Prostate gland (tissue), 2 donors: ENCODE results near the gene OVCH1. TPM values are rescaled to one million over a fixed set of nuclear protein-coding genes. Genes with fewer than 3 reads are reported as not detected.

Source experiments
- DNase-seq: peaks from one replicate; pipeline ENCODE4 v3.0.0-alpha.2; 2019; ENCODE audit warnings: low spot score
- H3K27ac ChIP-seq, 2 donors: fragments of 200-600 bp; sonication (generic); 2 replicates each; pipeline ENCODE4 v1.5.1; 2017 to 2019
- H3K27me3 ChIP-seq: fragments of 200-600 bp; sonication (generic); replicated peaks from 2 replicates; pipeline ENCODE4 v1.5.1; 2019; ENCODE audit not compliant: insufficient read depth
- H3K36me3 ChIP-seq, 2 donors: fragments of 200-600 bp; sonication (generic); 1 replicate in 1 of 2; 2 replicates in 1 of 2; pipeline versions ENCODE4 v1.5.1 to v1.8.1; 2017 to 2019
- H3K4me1 ChIP-seq: fragments of 200-600 bp; sonication (generic); replicated peaks from 2 replicates; pipeline ENCODE4 v1.5.1; 2019
- H3K4me3 ChIP-seq, 2 donors: fragments of 200-600 bp; sonication (generic); 2 replicates each; pipeline ENCODE4 v1.5.1; 2017 to 2019
- H3K9me3 ChIP-seq: fragments of 200-600 bp; sonication (generic); 2 replicates; pipeline ENCODE4 v1.5.1; 2017
- CTCF ChIP-seq, 4 experiments: fragments of 200-600 bp in 2 of 4; fragments of 450-650 bp in 2 of 4; sonication (generic) in 2 of 4; IDR thresholded peaks; 1 replicate in 3 of 4; 2 replicates in 1 of 4; pipeline ENCODE4 v1.5.1; 2016 to 2019; ENCODE audit warnings: antibody characterized with exemption in 4 of 4, mild to moderate bottlenecking in 2 of 4, moderate library complexity in 2 of 4
- POLR2A ChIP-seq: fragments of 450-650 bp; IDR thresholded peaks from one replicate; pipeline ENCODE4 v1.6.1; 2016; ENCODE audit warnings: antibody characterized with exemption, mild to moderate bottlenecking
- POLR2AphosphoS5 ChIP-seq: sonication (generic); formaldehyde crosslinking; IDR thresholded peaks from one replicate; pipeline ENCODE4 v1.6.1; 2017; ENCODE audit warnings: antibody characterized with exemption
- WGBS: methylation state at CpG from one replicate; pipeline ENCODE4 v1.1.5; 2018; 5-methylcytosine and 5-hydroxymethylcytosine counted together
- intact Hi-C: fragments of 100-400 bp; cut with DNase I; formaldehyde crosslinking; loops from one replicate; pipeline ENCODE4 v1.14.2; 2022
- total RNA-seq, 2 donors: library from RNA; depleted of rRNA; stranded (reverse); fragments of >200 nt; gene quantifications; one replicate each; pipeline ENCODE4 v1.1.0, GENCODE V29; 2016

Gene OVCH1
- total RNA-seq = not detected

- Histone ChIP-seq H3K4me1 (no peaks in the 10 kb centered on the region), H3K4me3 (no peak within 1 kb of the TSS), H3K27ac (no peak within 1 kb of the TSS), H3K27me3 (no peaks in the 10 kb centered on the region), H3K36me3 (no peaks in the 10 kb centered on the region), H3K9me3 (no peaks in the 10 kb centered on the region)
- no peak for DNase-seq
- WGBS = 97% methylated on average over 18 of the region's 18 CpGs
- TF ChIP-seq POLR2A (no peak), CTCF (IDR thresholded peaks at IDR 0.05) (no peak), POLR2AphosphoS5 (no peak)
- intact Hi-C loops = no loop called here
Measured at GRCh38 chr12:29497588-29497987, at the start of gene OVCH1. Gene OVCH1, minus strand, starts transcription at chr12:29497686. Its CDS starts 0 bp downstream, at chr12:29497686.

GRCh38 chr12:29547151-29547632, 49.7 kb upstream of the OVCH1 start:
- no peak overlapping the region for H3K4me3 ChIP-seq
- no peak for DNase-seq
- H3K27ac ChIP-seq = no peak overlapping the region
- H3K27me3 ChIP-seq = no peaks in the 10 kb centered on the region
- 35% methylated on average over 4 of the region's 4 CpGs for WGBS
- intact Hi-C loops = no loop called here
- no peaks in the 10 kb centered on the region for H3K36me3 ChIP-seq
- no peaks in the 10 kb centered on the region for H3K9me3 ChIP-seq
- TF ChIP-seq POLR2A (no peak), POLR2AphosphoS5 (no peak), CTCF (IDR thresholded peaks at IDR 0.05) (no peak)
- no peaks in the 10 kb centered on the region for H3K4me1 ChIP-seq

- 86% methylated on average over 2 of the region's 2 CpGs for WGBS
- no peaks in the 10 kb centered on the region for H3K27me3 ChIP-seq
- no peaks in the 10 kb centered on the region for H3K36me3 ChIP-seq
- TF ChIP-seq CTCF (IDR thresholded peaks at IDR 0.05) = no peak
- DNase-seq = no peak
- H3K9me3 ChIP-seq = no peaks in the 10 kb centered on the region
- intact Hi-C loops = no loop called here
- no peak overlapping the region for H3K27ac ChIP-seq
- no peak overlapping the region for H3K4me3 ChIP-seq
- no peaks in the 10 kb centered on the region for H3K4me1 ChIP-seq
Measured at GRCh38 chr12:29546000-29546399, 48.5 kb upstream of the OVCH1 start.

GRCh38 chr12:29545102-29545467, 47.6 kb upstream of the OVCH1 start:
- Histone ChIP-seq H3K27me3 (no peaks in the 10 kb centered on the region), H3K9me3 (no peaks in the 10 kb centered on the region), H3K4me1 (no peaks in the 10 kb centered on the region), H3K36me3 (no peaks in the 10 kb centered on the region), H3K27ac (no peak overlapping the region), H3K4me3 (no peak overlapping the region)
- no peak for TF ChIP-seq POLR2A
- TF ChIP-seq CTCF (IDR thresholded peaks at IDR 0.05) = no peak
- no peak for TF ChIP-seq POLR2AphosphoS5
- 99% methylated on average over 4 of the region's 4 CpGs for WGBS
- no peak for DNase-seq
- intact Hi-C loops = no loop called here

- H3K4me1 ChIP-seq = no peaks in the 10 kb centered on the region
- no peaks in the 10 kb centered on the region for H3K36me3 ChIP-seq
- no peak for TF ChIP-seq POLR2A
- no peaks in the 10 kb centered on the region for H3K9me3 ChIP-seq
- 89% methylated on average over 6 of the region's 6 CpGs for WGBS
- H3K27ac ChIP-seq = no peak overlapping the region
- no peak for DNase-seq
- intact Hi-C loops = no loop called here
- no peak overlapping the region for H3K4me3 ChIP-seq
- no peaks in the 10 kb centered on the region for H3K27me3 ChIP-seq
Measured at GRCh38 chr12:29544428-29545101, 47.1 kb upstream of the OVCH1 start.
